SIG-M5 (cell line): ENCODE results near the gene SLC37A1.
"Not testable (repeated sequence)": the region's sequence is repeated elsewhere in the genome, so short reads cannot be mapped to it uniquely, and the experiment has no call there.

Source experiments
- DNase-seq: peaks from one replicate; lab custom pipeline; 2025; lab: John Stamatoyannopoulos, UW

SLC37A1 gene

GRCh38 chr21:42595283-42596187, 81.9 kb downstream of the SLC37A1 start:
- no peak for DNase-seq

GRCh38 chr21:42596657-42597056, 83.0 kb downstream of the SLC37A1 start:
- no peak for DNase-seq

GRCh38 chr21:42597487-42598158, 84.0 kb downstream of the SLC37A1 start:
- no peak for DNase-seq

DNA sequence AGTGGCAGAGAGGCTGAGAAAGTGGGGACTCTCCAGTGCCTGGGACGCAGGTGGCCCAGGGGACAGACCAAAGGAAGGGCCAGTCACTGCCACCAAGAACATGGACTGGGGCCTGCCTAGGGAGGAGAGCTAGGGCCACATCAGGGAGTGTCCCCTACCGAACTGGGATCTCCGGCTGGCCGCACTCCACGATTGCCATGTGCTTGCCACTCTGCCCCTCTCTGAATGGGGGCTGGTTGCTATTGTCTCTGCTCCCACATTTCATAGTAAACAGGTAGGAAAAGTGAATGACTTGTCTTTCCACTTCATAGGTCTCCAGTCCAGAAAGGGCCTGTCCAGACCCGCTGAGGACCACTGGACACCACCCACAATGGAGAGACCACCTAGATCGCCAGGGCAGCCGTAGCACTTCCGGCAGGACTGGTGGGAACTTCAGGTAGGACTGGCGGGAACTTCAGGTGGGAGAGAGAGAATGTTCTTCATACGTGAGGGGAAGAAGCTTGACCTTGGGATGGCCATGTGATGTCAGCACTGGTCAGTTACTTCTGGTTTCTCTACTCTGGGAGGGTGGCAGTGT, 84.6 kb downstream of the SLC37A1 start:
- DNase-seq: no peak

DNA sequence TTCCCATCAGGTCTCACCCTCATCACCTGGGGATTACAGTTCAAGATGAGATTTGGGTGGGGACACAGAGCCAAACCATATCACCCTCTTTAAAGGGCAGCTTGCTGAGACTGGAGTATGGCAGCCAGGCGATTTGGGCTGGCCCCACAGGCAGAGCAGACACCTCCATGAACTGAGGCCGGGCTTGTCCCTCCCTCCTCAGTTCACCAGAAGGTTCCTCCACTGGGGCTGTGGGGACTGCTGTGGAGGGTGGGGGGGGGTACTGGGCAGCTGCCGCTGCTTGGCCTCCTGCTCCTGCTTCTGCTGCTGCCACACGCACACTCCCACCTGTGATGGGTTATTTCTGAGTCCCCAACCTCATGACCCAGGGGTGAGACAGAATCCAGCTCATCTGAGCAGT, 85.8 kb downstream of the SLC37A1 start:
- DNase-seq: no peak

- no peak for DNase-seq
Observed at GRCh38 chr21:42599962-42600361, 86.3 kb downstream of the SLC37A1 start.

DNA sequence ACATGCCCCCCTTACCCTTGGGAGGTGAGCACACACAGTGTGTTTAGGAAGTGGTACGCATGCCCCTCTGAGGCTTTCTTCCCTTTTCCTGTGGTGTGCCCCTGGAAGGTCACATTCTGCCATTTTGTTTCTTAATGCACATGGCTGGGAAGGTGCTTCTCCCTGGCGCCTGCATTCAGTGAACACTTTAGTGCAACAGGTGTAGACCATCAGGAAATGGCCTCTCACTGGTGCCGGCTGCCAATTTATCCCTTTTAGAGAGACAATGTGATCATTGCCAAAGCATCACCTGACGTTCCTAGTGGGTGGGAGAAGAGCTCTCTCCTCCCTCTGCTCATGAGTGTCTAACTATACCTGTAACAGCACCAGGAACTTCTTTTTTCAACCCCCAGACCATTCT, 88.0 kb downstream of the SLC37A1 start:
- DNase-seq: no peak

- DNase-seq: no peak
Observed at GRCh38 chr21:42607102-42607501, 93.5 kb downstream of the SLC37A1 start.

- no peak for DNase-seq
Observed at GRCh38 chr21:42607525-42608102, 94.0 kb downstream of the SLC37A1 start.

DNA sequence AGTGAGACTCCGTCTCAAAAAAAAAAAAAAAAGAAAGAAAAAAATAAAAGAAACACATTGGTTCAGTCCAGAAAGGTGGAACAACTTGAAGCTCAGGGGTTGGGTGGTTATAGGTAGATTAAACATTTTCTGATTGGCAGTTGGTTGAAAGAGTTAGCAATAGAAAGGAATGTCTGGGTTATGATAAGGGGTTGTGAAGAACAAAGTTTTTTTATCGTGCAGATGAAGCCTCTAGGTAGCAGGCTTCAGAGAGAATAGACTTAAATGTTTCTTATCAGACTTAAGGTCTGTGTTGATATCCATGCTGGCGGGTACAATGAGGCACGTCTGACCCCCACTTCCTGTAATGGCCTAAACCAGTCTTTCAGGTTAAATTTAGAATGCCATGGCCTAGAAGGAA, 94.8 kb downstream of the SLC37A1 start:
- no peak for DNase-seq

GRCh38 chr21:42609811-42610210, 96.2 kb downstream of the SLC37A1 start:
- no peak for DNase-seq

- DNase-seq: no peak
Observed at GRCh38 chr21:42611852-42612251, 98.2 kb downstream of the SLC37A1 start.

- no peak for DNase-seq
Observed at GRCh38 chr21:42612390-42612789, 98.7 kb downstream of the SLC37A1 start.

DNA sequence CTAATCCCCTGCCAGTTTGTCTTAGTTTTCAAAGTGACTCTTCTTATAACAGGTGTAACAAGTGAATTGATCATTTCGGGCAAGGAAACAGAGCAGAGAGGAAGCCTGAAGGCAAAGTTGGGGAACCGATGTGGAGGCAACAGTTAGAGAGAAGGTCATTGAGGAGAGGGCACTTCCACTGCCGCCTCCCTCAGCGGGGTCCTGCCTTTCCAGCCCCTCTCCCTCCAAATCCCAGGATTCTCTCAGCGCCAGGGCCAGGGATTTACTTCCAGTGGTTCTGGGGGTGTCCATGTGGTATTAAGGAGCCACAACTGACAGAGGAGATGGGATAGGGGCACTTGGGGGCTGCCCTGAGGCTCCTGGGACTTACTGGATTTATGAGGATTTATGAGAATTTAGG, 100.1 kb downstream of the SLC37A1 start:
- DNase-seq: no peak

- no peak for DNase-seq
Observed at GRCh38 chr21:42614396-42614795, 100.7 kb downstream of the SLC37A1 start.

DNA sequence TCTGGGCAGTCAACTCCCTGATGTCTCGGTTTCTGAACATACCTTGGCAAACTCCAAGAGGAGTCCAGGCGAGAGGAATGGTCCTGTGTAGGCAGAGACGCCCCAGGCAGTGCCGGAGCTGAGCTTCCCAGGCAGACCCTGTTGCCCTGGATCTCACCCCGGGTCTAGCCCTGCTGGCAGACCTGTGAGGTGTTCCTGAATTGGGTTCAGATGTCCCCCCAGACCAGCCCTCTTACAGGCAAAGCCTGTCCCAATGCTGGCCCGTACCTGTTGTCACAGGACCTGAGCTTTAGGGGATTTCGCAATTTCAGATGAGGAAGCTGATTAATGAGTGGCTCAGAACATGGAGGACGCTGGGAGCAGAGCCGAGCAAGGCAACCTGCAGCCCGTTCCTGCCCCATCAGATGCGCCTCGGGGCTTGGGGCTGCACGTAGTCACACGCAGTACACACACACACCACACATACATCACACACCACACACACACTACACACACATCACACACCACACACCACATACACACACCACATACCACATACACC, 101.2 kb downstream of the SLC37A1 start:
- DNase-seq: peak; percentile 4

DNA sequence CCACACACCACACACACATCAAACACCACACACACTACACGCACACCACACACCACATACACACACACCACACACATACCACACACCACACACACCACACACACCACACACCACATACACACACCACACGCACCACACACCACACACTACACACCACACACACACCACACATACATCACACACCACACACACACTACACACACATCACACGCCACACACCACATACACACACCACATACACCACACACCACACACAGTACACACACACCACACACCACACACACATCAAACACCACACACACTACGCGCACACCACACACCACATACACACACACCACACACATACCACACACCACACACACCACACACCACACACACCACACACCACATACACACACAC, 101.7 kb downstream of the SLC37A1 start:
- not testable (repeated sequence) for DNase-seq

- no peak for DNase-seq
Observed at GRCh38 chr21:42615924-42616323, 102.3 kb downstream of the SLC37A1 start.

GRCh38 chr21:42616446-42616845, 102.8 kb downstream of the SLC37A1 start:
- DNase-seq: no peak

GRCh38 chr21:42616941-42617340, 103.3 kb downstream of the SLC37A1 start:
- DNase-seq: no peak

GRCh38 chr21:42617486-42617885, 103.8 kb downstream of the SLC37A1 start:
- no peak for DNase-seq

- DNase-seq: no peak
Observed at GRCh38 chr21:42618707-42619102, 105.1 kb downstream of the SLC37A1 start.
